22Rv1 (cell line): ENCODE results near the gene OSTM1.
"Not testable (repeated sequence)": the region's sequence is repeated elsewhere in the genome, so short reads cannot be mapped to it uniquely, and the experiment has no call there.

ENCODE experiments used
- H3K27ac ChIP-seq: fragments of 450-650 bp; 2 replicates; pipeline ENCODE4 v1.5.1; 2017
- CTCF ChIP-seq: fragments of 450-650 bp; IDR thresholded peaks from 2 replicates; pipeline ENCODE4 v1.5.1; 2017; ENCODE audit warnings: mild to moderate bottlenecking
- ZFX ChIP-seq: fragments of 450-650 bp; IDR thresholded peaks from 2 replicates; pipeline ENCODE4 v1.6.1; 2017; ENCODE audit warnings: antibody characterized with exemption, borderline replicate concordance

OSTM1 gene

GRCh38 chr6:108001696-108002231, 72.8 kb downstream of the OSTM1 start:
- H3K27ac ChIP-seq: peak overlapping the region; percentile 78
- TF ChIP-seq ZFX (no peak), CTCF (no peak)

GRCh38 chr6:108000259-108000658, 74.3 kb downstream of the OSTM1 start:
- H3K27ac ChIP-seq: not testable (repeated sequence)

DNA sequence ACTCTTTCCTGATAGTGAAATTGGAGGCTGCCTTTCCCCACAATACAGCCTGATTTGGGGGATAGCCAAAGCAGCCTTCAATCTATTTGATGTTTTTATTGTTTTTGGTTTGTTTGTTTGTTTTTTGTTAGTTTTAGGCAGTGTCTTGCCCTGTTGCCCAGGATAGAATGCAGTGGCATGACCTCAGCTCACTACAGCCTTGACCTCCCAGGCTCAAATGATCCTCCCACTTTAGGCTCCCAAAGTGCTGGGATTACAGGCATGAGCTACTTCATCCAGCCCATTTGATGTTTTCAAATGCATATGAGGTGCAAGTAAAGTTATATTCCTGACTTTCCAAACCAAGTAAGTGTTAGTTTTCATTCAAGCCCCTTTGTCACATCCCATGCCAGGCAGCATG, 75.2 kb downstream of the OSTM1 start:
- TF ChIP-seq CTCF (no peak), ZFX (no peak)
- H3K27ac ChIP-seq: no peak overlapping the region

GRCh38 chr6:107991772-107992550, 82.6 kb downstream of the OSTM1 start:
- TF ChIP-seq CTCF: no peak
- TF ChIP-seq ZFX: no peak
- no peak overlapping the region for H3K27ac ChIP-seq
